Dermis microvascular lymphatic vessel endothelial cell (primary cell): ENCODE measurements around the gene LCE3C. TPM values are rescaled to one million over a fixed set of nuclear protein-coding genes. Genes with fewer than 3 reads are reported as not detected.

ENCODE experiments used
- total RNA-seq: library from RNA; depleted of rRNA; stranded (reverse); fragments of >200 nt; gene quantifications from 2 replicates; pipeline ENCODE4 v1.2.1, GENCODE V29; 2014

The LCE3C gene
- total RNA-seq, 1 donor from 2014 or later, result not detected

Other genes with a start within 250 kb of the LCE3C start
- not detected in 2 replicates for gene FLG2, start 240.2 kb upstream of the LCE3C start, total RNA-seq
- not detected in 2 replicates for gene CRNN, start 186.0 kb upstream of the LCE3C start, total RNA-seq
- not detected in 2 replicates for gene LCE5A, start 89.4 kb upstream of the LCE3C start, total RNA-seq
- gene CRCT1, start 85.8 kb upstream of the LCE3C start, total RNA-seq, result not detected in 2 replicates
- gene LCE3E, start 33.5 kb upstream of the LCE3C start, total RNA-seq, result not detected in 2 replicates
- gene LCE3D, start 19.7 kb upstream of the LCE3C start, total RNA-seq, result not detected in 2 replicates
- gene LCE3B, start 13.6 kb downstream of the LCE3C start, total RNA-seq, result not detected in 2 replicates
- gene LCE3A, start 22.9 kb downstream of the LCE3C start, total RNA-seq, result not detected in 2 replicates
- gene LCE2D, start 63.1 kb downstream of the LCE3C start, total RNA-seq, result not detected in 2 replicates
- gene LCE2C, start 75.0 kb downstream of the LCE3C start, total RNA-seq, result not detected in 2 replicates
- not detected in 2 replicates for gene LCE2B, start 85.9 kb downstream of the LCE3C start, total RNA-seq
- not detected in 2 replicates for gene LCE2A, start 98.1 kb downstream of the LCE3C start, total RNA-seq
- not detected in 2 replicates for gene LCE4A, start 107.9 kb downstream of the LCE3C start, total RNA-seq
- not detected in 2 replicates for gene KPRP, start 157.8 kb downstream of the LCE3C start, total RNA-seq
- not detected in 2 replicates for gene LCE1F, start 174.9 kb downstream of the LCE3C start, total RNA-seq
- gene LCE1E, start 186.0 kb downstream of the LCE3C start, total RNA-seq, result not detected in 2 replicates
- gene LCE1D, start 196.5 kb downstream of the LCE3C start, total RNA-seq, result not detected in 2 replicates
- gene LCE1C, start 206.4 kb downstream of the LCE3C start, total RNA-seq, result not detected in 2 replicates
- not detected in 2 replicates for gene LCE1B, start 211.7 kb downstream of the LCE3C start, total RNA-seq
- gene LCE1A, start 227.2 kb downstream of the LCE3C start, total RNA-seq, result not detected in 2 replicates
- gene LCE6A, start 242.6 kb downstream of the LCE3C start, total RNA-seq, result not detected in 2 replicates